ENCODE measurements around the gene APBA2.

APBA2 gene

DNA sequence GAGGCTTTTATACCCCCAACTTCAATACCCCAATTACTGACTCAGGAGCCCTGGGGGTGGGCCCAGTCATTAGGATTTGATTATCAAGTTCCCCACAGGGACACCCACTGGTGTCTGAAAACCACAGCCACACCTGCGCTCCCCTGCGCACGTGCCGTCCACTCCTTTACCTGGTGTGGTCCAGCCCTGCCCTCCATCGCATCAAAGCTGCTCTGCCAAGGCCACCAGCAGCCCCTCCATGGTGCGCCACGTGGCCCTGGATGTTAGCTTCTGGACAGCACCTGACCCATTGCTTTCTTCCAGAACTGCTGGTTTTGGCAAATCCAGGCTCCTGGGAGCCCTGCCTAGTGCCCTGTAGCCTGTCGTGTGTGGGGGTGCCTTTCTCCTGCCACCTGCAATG, 247.5 kb downstream of the APBA2 start:
- Histone ChIP-seq H4K8ac (ENCODE audit: low read length) (no peak overlapping the region), H3K4me2 (ENCODE audit: low read length, poor library complexity, severe bottlenecking) (no peak overlapping the region), H2BK12ac (ENCODE audit: low read length in 2 of 2) (no peak overlapping the region), H2BK5ac (ENCODE audit: low read depth, low read length, poor library complexity, severe bottlenecking) (no peak overlapping the region), H3K23ac (ENCODE audit: low read length in 2 of 2) (no peak overlapping the region), H3K18ac (ENCODE audit: low read depth in 1 of 2, low read length in 2 of 2) (no peak overlapping the region), H3K4me3 (ENCODE audit: insufficient read depth in 1 of 2, low read depth in 1 of 2, low read length in 2 of 2) (no peak overlapping the region), H3K36me3 (ENCODE audit: control insufficient read depth in 1 of 2, insufficient read depth in 2 of 2, low read depth in 1 of 2, low read length in 2 of 2) (peaks cover 0 to 4% of the 10 kb centered on the region in 2 experiments), H3K79me1 (replicated peaks; ENCODE audit: low read length, poor library complexity, severe bottlenecking) (no peaks in the 10 kb centered on the region), H2AK5ac (ENCODE audit: low read length, severe bottlenecking) (no peak overlapping the region), H4K91ac (ENCODE audit: low read length) (no peak overlapping the region), H3K4ac (ENCODE audit: low read depth in 1 of 2, low read length in 2 of 2) (no peak overlapping the region), H2AFZ (ENCODE audit: low read depth, low read length) (no peak overlapping the region), H2BK15ac (ENCODE audit: low read depth, poor library complexity, severe bottlenecking) (no peak overlapping the region), H3K9me3 (ENCODE audit: control insufficient read depth, low read length) (no peaks in the 10 kb centered on the region), H3K9ac (ENCODE audit: low read length) (no peak overlapping the region), H3K27me3 (ENCODE audit: control insufficient read depth in 1 of 2, insufficient read depth in 1 of 2, low read length in 2 of 2) (peaks cover 5 to 34% of the 10 kb centered on the region in 2 experiments), H3K27ac (ENCODE audit: low read length, poor library complexity, severe bottlenecking) (no peak overlapping the region), H3K4me1 (ENCODE audit: control insufficient read depth, insufficient read depth, low read depth, low read length) (peaks cover 2% of the 10 kb centered on the region), H2BK120ac (ENCODE audit: low read depth, low read length) (no peak overlapping the region), H3K14ac (ENCODE audit: low read length in 2 of 2) (no peak overlapping the region)
- 91% methylated on average over 7 of the region's 8 CpGs for WGBS
- no peak for DNase-seq

DNA sequence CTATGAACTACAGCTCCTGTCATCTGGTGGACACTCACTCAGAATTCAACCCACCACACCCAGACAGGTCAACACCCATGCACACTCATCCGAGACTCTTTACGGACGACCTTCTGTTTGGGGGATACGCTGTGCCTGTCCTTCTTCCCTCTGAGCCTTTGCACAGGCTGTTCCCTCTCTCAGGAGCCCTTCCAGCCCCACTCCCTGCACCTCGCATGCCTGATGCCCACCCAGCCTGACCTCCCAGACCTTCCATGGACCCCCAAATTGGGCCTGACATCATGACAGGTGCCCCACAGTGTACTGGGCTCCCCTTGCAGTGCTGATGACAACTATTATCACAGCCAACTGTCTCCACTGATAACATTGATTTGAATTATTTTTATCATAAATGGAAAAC, 248.0 kb downstream of the APBA2 start:
- H3K9ac ChIP-seq (ENCODE audit: low read length), result no peak overlapping the region
- H3K4me2 ChIP-seq (ENCODE audit: low read length, poor library complexity, severe bottlenecking), result no peak overlapping the region
- H3K4me3 ChIP-seq (ENCODE audit: insufficient read depth in 1 of 2, low read depth in 1 of 2, low read length in 2 of 2), result no peak overlapping the region
- DNase-seq, result no peak
- peaks cover 4 to 35% of the 10 kb centered on the region in 2 experiments for H3K27me3 ChIP-seq (ENCODE audit: control insufficient read depth in 1 of 2, insufficient read depth in 1 of 2, low read length in 2 of 2)
- WGBS, result 88% methylated on average over 5 of the region's 5 CpGs
- no peak overlapping the region for H2BK5ac ChIP-seq (ENCODE audit: low read depth, low read length, poor library complexity, severe bottlenecking)
- no peaks in the 10 kb centered on the region for H3K9me3 ChIP-seq (ENCODE audit: control insufficient read depth, low read length)
- H3K14ac ChIP-seq (ENCODE audit: low read length in 2 of 2), result no peak overlapping the region
- H4K91ac ChIP-seq (ENCODE audit: low read length), result no peak overlapping the region
- H3K79me1 ChIP-seq (replicated peaks; ENCODE audit: low read length, poor library complexity, severe bottlenecking), result no peaks in the 10 kb centered on the region
- H3K18ac ChIP-seq (ENCODE audit: low read depth in 1 of 2, low read length in 2 of 2), result no peak overlapping the region
- H3K4me1 ChIP-seq (ENCODE audit: control insufficient read depth, insufficient read depth, low read depth, low read length), result peaks cover 2% of the 10 kb centered on the region
- H2AFZ ChIP-seq (ENCODE audit: low read depth, low read length), result no peak overlapping the region
- no peak overlapping the region for H3K23ac ChIP-seq (ENCODE audit: low read length in 2 of 2)
- H2BK15ac ChIP-seq (ENCODE audit: low read depth, poor library complexity, severe bottlenecking), result no peak overlapping the region
- H3K27ac ChIP-seq (ENCODE audit: low read length, poor library complexity, severe bottlenecking), result no peak overlapping the region
- no peak overlapping the region for H3K4ac ChIP-seq (ENCODE audit: low read depth in 1 of 2, low read length in 2 of 2)
- no peak overlapping the region for H2BK120ac ChIP-seq (ENCODE audit: low read depth, low read length)
- H2BK12ac ChIP-seq (ENCODE audit: low read length in 2 of 2), result no peak overlapping the region
- no peak overlapping the region for H2AK5ac ChIP-seq (ENCODE audit: low read length, severe bottlenecking)
- H3K36me3 ChIP-seq (ENCODE audit: control insufficient read depth in 1 of 2, insufficient read depth in 2 of 2, low read depth in 1 of 2, low read length in 2 of 2), result peaks cover 0 to 4% of the 10 kb centered on the region in 2 experiments
- no peak overlapping the region for H4K8ac ChIP-seq (ENCODE audit: low read length)

DNA sequence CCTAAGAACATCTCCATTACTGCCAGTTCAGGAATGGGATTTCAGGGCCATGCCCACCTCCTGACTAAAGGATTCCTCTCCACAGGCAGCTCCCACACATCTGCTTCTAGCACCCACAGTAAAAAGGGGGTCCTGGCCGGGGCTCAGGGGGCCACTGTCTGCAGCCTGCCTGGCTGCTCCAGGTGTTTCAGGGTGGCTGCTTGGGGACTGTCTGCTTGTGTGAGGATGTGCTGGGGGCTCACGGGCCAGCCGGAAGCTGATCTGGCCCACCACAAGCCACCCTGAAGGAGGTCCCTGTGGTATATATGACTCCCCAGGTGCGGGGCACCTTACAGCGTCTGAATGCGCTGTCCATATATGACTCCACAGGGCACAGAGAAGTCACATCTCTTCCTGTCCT, 248.5 kb downstream of the APBA2 start:
- DNase-seq, result no peak
- no peak overlapping the region for H3K27ac ChIP-seq (ENCODE audit: low read length, poor library complexity, severe bottlenecking)
- no peaks in the 10 kb centered on the region for H3K9me3 ChIP-seq (ENCODE audit: control insufficient read depth, low read length)
- H2AK5ac ChIP-seq (ENCODE audit: low read length, severe bottlenecking), result no peak overlapping the region
- H2BK5ac ChIP-seq (ENCODE audit: low read depth, low read length, poor library complexity, severe bottlenecking), result no peak overlapping the region
- H3K36me3 ChIP-seq (ENCODE audit: control insufficient read depth in 1 of 2, insufficient read depth in 2 of 2, low read depth in 1 of 2, low read length in 2 of 2), result peaks cover 0 to 4% of the 10 kb centered on the region in 2 experiments
- H3K4ac ChIP-seq (ENCODE audit: low read depth in 1 of 2, low read length in 2 of 2), result no peak overlapping the region
- H4K8ac ChIP-seq (ENCODE audit: low read length), result no peak overlapping the region
- no peak overlapping the region for H2AFZ ChIP-seq (ENCODE audit: low read depth, low read length)
- H4K91ac ChIP-seq (ENCODE audit: low read length), result no peak overlapping the region
- H3K9ac ChIP-seq (ENCODE audit: low read length), result no peak overlapping the region
- H3K79me1 ChIP-seq (replicated peaks; ENCODE audit: low read length, poor library complexity, severe bottlenecking), result no peaks in the 10 kb centered on the region
- H2BK120ac ChIP-seq (ENCODE audit: low read depth, low read length), result no peak overlapping the region
- H3K18ac ChIP-seq (ENCODE audit: low read depth in 1 of 2, low read length in 2 of 2), result no peak overlapping the region
- H2BK12ac ChIP-seq (ENCODE audit: low read length in 2 of 2), result no peak overlapping the region
- peaks cover 4 to 40% of the 10 kb centered on the region in 2 experiments for H3K27me3 ChIP-seq (ENCODE audit: control insufficient read depth in 1 of 2, insufficient read depth in 1 of 2, low read length in 2 of 2)
- no peak overlapping the region for H2BK15ac ChIP-seq (ENCODE audit: low read depth, poor library complexity, severe bottlenecking)
- no peak overlapping the region for H3K14ac ChIP-seq (ENCODE audit: low read length in 2 of 2)
- H3K4me1 ChIP-seq (ENCODE audit: control insufficient read depth, insufficient read depth, low read depth, low read length), result peaks cover 5% of the 10 kb centered on the region
- H3K23ac ChIP-seq (ENCODE audit: low read length in 2 of 2), result no peak overlapping the region
- 87% methylated on average over 6 of the region's 6 CpGs for WGBS
- H3K4me2 ChIP-seq (ENCODE audit: low read length, poor library complexity, severe bottlenecking), result no peak overlapping the region
- H3K4me3 ChIP-seq (ENCODE audit: insufficient read depth in 1 of 2, low read depth in 1 of 2, low read length in 2 of 2), result no peak overlapping the region

DNA sequence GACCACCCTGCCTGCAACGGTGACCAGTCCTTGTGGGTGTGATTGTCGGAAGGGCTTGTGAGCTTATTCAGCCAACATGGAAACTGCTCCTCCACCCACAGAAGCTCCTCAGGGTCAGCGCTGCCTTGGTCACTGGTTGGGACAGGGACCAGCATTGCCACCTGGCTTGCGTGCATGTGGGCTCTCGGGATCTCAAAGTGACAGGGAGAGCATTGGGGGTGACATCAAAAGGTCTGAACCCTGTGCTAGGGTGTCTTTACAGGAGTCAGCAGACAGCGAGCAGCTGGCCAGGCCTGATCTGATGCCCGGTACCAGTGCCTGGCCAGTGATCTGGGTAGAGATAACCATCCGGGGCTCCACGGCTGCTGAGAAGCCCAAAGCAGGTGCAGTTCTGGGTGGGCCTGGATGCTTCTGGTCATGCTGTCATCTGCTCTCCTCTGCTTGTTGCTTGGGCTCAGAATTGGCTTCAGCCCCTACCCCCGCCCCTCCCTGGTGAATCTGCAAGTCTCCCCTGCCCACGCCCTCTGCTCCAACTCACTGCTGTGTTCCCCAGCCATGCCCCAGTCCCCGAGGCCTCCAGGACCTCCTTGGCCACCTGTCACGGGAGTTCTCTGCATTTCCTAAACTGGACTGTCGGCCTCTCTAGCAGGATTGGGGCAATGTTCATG, 249.0 kb downstream of the APBA2 start:
- H4K91ac ChIP-seq (ENCODE audit: low read length), result peak overlapping the region; percentile 7
- no peak overlapping the region for H2AK5ac ChIP-seq (ENCODE audit: low read length, severe bottlenecking)
- no peak overlapping the region for H3K23ac ChIP-seq (ENCODE audit: low read length in 2 of 2)
- no peak overlapping the region for H2BK12ac ChIP-seq (ENCODE audit: low read length in 2 of 2)
- WGBS, result 89% methylated on average over 14 of the region's 14 CpGs
- peaks cover 0 to 41% of the 10 kb centered on the region in 2 experiments for H3K27me3 ChIP-seq (ENCODE audit: control insufficient read depth in 1 of 2, insufficient read depth in 1 of 2, low read length in 2 of 2)
- no peak overlapping the region for H4K8ac ChIP-seq (ENCODE audit: low read length)
- no peak overlapping the region for H2BK15ac ChIP-seq (ENCODE audit: low read depth, poor library complexity, severe bottlenecking)
- DNase-seq, result no peak
- H2BK5ac ChIP-seq (ENCODE audit: low read depth, low read length, poor library complexity, severe bottlenecking), result no peak overlapping the region
- no peak overlapping the region for H3K27ac ChIP-seq (ENCODE audit: low read length, poor library complexity, severe bottlenecking)
- H3K4me1 ChIP-seq (ENCODE audit: control insufficient read depth, insufficient read depth, low read depth, low read length), result peaks cover 10% of the 10 kb centered on the region
- H3K79me1 ChIP-seq (replicated peaks; ENCODE audit: low read length, poor library complexity, severe bottlenecking), result no peaks in the 10 kb centered on the region
- H3K18ac ChIP-seq (ENCODE audit: low read depth in 1 of 2, low read length in 2 of 2), result no peak overlapping the region
- H3K9ac ChIP-seq (ENCODE audit: low read length), result no peak overlapping the region
- peaks cover 0 to 4% of the 10 kb centered on the region in 2 experiments for H3K36me3 ChIP-seq (ENCODE audit: control insufficient read depth in 1 of 2, insufficient read depth in 2 of 2, low read depth in 1 of 2, low read length in 2 of 2)
- H3K4ac ChIP-seq (ENCODE audit: low read depth in 1 of 2, low read length in 2 of 2), result no peak overlapping the region
- no peak overlapping the region for H2BK120ac ChIP-seq (ENCODE audit: low read depth, low read length)
- H2AFZ ChIP-seq (ENCODE audit: low read depth, low read length), result no peak overlapping the region
- H3K9me3 ChIP-seq (ENCODE audit: control insufficient read depth, low read length), result no peaks in the 10 kb centered on the region
- no peak overlapping the region for H3K4me2 ChIP-seq (ENCODE audit: low read length, poor library complexity, severe bottlenecking)
- H3K4me3 ChIP-seq (ENCODE audit: insufficient read depth in 1 of 2, low read depth in 1 of 2, low read length in 2 of 2), result no peak overlapping the region
- no peak overlapping the region for H3K14ac ChIP-seq (ENCODE audit: low read length in 2 of 2)
